ENCODE data around the gene GPR55.
"Not testable (repeated sequence)": the region's sequence is repeated elsewhere in the genome, so short reads cannot be mapped to it uniquely, and the experiment has no call there.

Gene GPR55

GRCh38 chr2:230950874-230951339 lies 25.9 kb upstream of the GPR55 start:
- no peak for DNase-seq (ENCODE audit: low read depth)

GRCh38 chr2:230949966-230950873 lies 25.2 kb upstream of the GPR55 start:
- DNase-seq (ENCODE audit: low read depth), result no peak

- no peak for DNase-seq (ENCODE audit: low read depth)
Observed at GRCh38 chr2:230947908-230948365, 22.9 kb upstream of the GPR55 start.

- DNase-seq (ENCODE audit: low read depth), result no peak
Observed at GRCh38 chr2:230947235-230947576, 22.2 kb upstream of the GPR55 start.

- DNase-seq (ENCODE audit: low read depth), result no peak
Observed at GRCh38 chr2:230946429-230947234, 21.6 kb upstream of the GPR55 start.

- DNase-seq (ENCODE audit: low read depth), result no peak
Observed at GRCh38 chr2:230944757-230945372, 19.8 kb upstream of the GPR55 start.

- no peak for DNase-seq (ENCODE audit: low read depth)
Observed at GRCh38 chr2:230944123-230944653, 19.1 kb upstream of the GPR55 start.

GRCh38 chr2:230942920-230943896 lies 18.2 kb upstream of the GPR55 start:
- peak; percentile 35 for DNase-seq (ENCODE audit: low read depth)

- DNase-seq (ENCODE audit: low read depth), result no peak
Observed at GRCh38 chr2:230942371-230942770, 17.3 kb upstream of the GPR55 start.

GRCh38 chr2:230941202-230942180 lies 16.4 kb upstream of the GPR55 start:
- no peak for DNase-seq (ENCODE audit: low read depth)

GRCh38 chr2:230940471-230940815 lies 15.4 kb upstream of the GPR55 start:
- DNase-seq (ENCODE audit: low read depth), result no peak

- no peak for DNase-seq (ENCODE audit: low read depth)
Observed at GRCh38 chr2:230939691-230940470, 14.8 kb upstream of the GPR55 start.

- no peak for DNase-seq (ENCODE audit: low read depth)
Observed at GRCh38 chr2:230939066-230939591, 14.1 kb upstream of the GPR55 start.

- DNase-seq (ENCODE audit: low read depth), result no peak
Observed at GRCh38 chr2:230938516-230939065, 13.5 kb upstream of the GPR55 start.

GRCh38 chr2:230938098-230938497 lies 13.1 kb upstream of the GPR55 start:
- no peak for DNase-seq (ENCODE audit: low read depth)

GRCh38 chr2:230937362-230937761 lies 12.3 kb upstream of the GPR55 start:
- no peak for DNase-seq (ENCODE audit: low read depth)

GRCh38 chr2:230936243-230936642 lies 11.2 kb upstream of the GPR55 start:
- not testable (repeated sequence) for DNase-seq (ENCODE audit: low read depth)

- no peak for DNase-seq (ENCODE audit: low read depth)
Observed at GRCh38 chr2:230935130-230935430, 10.0 kb upstream of the GPR55 start.

Measured in EH (cell line).